ENCODE data around the gene ZIM2. TPM values are rescaled to one million over a fixed set of nuclear protein-coding genes. Genes with fewer than 3 reads are reported as not detected.
A peak's percentile ranks its signal among the peaks of the same experiment; 100 is the strongest.

Gene ZIM2
- total RNA-seq, 1 donor from 2014 or later: 0.87 TPM

- no peak for DNase-seq (ENCODE audit: low spot score)
These were observed 675 bp downstream of the ZIM2 start for GRCh38 chr19:56839652-56840450.

- DNase-seq (ENCODE audit: low spot score): peak; percentile 95
These were observed 1.4 kb downstream of the ZIM2 start for GRCh38 chr19:56838909-56839651.

- DNase-seq (ENCODE audit: low spot score): no peak
These were observed 2.3 kb downstream of the ZIM2 start for GRCh38 chr19:56838024-56838908.

- DNase-seq (ENCODE audit: low spot score): no peak
These were observed 3.0 kb downstream of the ZIM2 start for GRCh38 chr19:56837492-56838023.

DNA sequence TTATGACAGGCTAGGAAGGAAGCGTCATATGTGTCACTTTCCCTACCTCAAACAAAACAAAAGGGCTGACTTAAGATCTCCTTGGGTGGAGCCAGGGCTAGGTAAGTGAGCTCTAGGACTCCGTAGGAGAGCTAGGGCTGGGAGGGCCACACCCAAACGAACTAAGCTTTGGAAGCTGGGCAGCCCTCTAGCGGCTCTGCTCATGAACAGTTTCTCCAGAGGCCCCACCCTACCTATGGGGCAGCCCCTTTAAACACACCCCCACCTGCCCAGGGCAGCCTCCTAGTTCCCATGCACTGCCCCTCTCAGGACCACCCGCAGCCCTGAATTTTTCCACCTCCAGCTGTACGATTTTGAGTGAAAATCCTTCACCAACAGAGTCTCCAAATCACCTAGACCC, 3.5 kb downstream of the ZIM2 start:
- no peak for DNase-seq (ENCODE audit: low spot score)

DNA sequence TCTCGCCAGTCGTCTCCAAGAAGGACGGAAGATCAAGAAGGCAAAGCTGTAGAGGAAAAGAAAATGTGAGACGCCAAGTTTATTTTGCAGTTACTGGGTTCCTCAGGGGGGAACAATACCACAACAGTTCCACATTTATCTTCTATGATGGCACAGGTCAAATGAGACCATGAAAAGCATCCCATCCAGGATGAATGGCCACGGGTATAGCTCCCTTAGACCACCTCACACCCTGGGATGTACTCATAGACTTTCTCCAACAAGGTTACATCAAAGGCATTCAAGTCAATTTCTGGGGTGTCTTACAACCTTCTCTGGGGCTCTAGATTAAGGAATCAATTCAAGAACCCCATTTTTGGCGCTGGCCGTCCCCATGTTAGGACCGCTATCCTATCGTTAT, 4.5 kb downstream of the ZIM2 start:
- DNase-seq (ENCODE audit: low spot score): no peak

DNA sequence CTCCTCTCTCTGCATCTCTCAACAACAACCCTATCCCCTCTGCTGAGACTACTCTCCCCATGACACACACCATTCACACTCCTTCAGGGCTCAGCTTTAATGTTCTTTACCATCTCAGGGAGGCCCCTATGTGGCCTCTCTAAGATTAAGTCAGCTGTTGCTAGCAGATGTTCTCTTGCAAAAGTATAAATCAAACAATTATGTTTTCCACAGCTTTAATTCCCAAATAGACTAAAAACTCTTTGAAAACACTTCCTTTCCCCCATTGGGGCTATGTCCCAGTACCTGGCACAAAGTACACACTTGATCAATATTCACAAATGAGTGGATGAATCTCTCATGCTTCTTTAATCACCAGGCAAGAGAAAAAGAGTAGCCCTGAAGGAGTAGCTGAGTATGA, 5.1 kb downstream of the ZIM2 start:
- no peak for DNase-seq (ENCODE audit: low spot score)

DNA sequence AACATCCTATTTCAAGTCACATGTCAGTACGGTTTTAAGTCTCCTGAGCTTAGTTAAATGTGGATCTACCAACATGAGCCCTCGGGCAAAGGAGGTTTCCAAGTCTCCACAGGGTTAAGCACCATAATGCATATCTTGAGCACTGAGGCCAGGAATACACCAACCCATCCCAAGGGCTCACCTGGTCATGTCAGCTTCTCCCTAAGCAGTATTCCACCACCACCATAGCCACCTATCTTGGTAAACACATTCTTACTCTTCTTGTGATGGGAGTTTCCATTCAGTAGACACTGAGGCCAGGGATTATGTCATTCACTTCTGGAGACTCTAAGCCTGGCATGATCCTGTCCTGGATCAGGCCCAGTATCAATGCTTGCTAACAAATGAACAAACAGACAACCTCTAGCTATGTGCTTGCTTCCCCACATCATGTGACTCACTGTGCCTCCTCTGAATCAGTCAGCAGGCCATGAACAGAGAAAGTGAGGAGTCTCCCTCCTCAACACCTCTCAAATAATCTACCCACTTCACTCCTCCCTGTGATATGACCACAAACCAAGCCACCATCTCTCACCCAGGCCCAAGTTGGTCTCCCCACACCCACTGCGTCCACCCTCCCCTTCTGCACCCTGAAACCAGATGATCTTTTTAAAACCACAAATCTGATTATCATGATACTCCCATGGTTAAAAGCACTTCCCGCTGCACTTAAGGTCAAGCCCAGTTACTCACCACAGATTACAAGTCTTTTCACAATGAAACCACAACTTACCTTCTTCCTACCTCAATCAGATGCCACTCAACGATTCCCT, 5.8 kb downstream of the ZIM2 start:
- DNase-seq (ENCODE audit: low spot score): no peak

DNA sequence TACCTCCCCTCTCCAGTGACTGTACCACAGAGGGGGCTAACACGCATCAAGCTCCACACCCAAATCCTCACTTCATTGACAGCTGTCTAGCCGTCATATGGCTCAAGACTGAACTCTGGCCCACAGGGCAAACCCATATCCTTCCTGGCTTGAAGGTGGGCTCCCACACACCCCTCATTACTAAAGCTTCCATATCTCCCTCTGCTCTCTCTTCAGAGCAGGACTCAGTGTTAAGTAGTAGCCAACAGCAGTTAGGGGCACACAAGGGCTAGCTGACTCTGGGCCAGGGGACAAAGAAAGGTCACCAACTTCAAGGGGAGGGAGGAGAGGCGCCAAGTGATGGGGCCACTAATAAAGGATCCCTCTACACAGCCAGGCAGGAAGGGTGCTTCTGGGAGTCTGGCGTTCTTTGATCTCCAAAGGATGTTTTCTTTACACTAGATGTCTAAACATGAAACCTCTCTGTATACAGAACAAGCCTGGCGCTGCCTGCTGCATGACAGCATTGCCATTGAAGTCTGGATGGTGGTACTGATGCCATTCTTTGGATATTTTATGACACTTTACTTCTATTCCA, 8.1 kb downstream of the ZIM2 start:
- no peak for DNase-seq (ENCODE audit: low spot score)

- no peak for DNase-seq (ENCODE audit: low spot score)
These were observed 9.3 kb downstream of the ZIM2 start for GRCh38 chr19:56831255-56831654.

GRCh38 chr19:56829596-56829995, 10.9 kb downstream of the ZIM2 start:
- no peak for DNase-seq (ENCODE audit: low spot score)

GRCh38 chr19:56827708-56828107, 12.8 kb downstream of the ZIM2 start:
- no peak for DNase-seq (ENCODE audit: low spot score)

GRCh38 chr19:56823956-56824355, 16.6 kb downstream of the ZIM2 start:
- DNase-seq (ENCODE audit: low spot score): no peak

DNA sequence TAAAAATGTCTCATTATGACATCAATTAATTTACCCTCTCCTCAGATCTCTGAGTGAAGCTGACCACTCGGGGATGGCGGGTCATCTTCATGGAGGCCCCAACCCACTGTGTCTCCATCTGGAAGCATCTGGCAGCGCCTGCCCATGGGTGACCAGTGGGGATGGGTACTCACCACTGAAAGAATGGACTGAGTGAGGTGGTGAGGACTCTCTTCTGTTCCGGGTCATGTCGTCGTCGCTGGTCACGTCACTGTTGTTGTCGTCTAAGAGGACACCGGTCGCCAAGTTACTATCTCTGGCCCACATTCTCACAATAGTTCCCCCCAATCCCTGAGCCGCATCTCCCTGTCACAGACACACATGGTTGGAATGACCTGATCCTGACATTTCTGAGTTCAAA, 17.1 kb downstream of the ZIM2 start:
- DNase-seq (ENCODE audit: low spot score): no peak

- no peak for DNase-seq (ENCODE audit: low spot score)
These were observed 17.8 kb downstream of the ZIM2 start for GRCh38 chr19:56822755-56823154.

- no peak for DNase-seq (ENCODE audit: low spot score)
These were observed 18.9 kb downstream of the ZIM2 start for GRCh38 chr19:56821675-56822074.

GRCh38 chr19:56821209-56821608, 19.3 kb downstream of the ZIM2 start:
- DNase-seq (ENCODE audit: low spot score): no peak

DNA sequence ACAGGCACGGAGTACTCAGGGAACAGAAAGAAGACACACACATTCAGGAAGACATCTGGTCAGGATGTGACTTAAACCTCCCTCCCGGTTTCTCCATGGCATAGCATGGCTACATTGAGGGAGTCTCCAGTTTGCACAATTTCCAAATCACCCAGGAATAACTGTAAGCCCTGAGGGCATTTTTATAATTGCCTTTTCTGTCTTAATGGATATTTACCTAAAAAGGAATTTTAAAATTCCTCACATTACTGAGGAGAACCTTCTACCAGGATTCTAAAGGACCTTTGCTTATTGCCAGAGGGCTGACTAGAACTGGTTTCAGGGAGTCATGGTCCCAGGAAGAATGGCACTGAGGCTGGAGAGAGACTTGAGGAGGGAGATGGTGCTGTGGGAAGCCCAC, 21.4 kb downstream of the ZIM2 start:
- DNase-seq (ENCODE audit: low spot score): no peak

DNA sequence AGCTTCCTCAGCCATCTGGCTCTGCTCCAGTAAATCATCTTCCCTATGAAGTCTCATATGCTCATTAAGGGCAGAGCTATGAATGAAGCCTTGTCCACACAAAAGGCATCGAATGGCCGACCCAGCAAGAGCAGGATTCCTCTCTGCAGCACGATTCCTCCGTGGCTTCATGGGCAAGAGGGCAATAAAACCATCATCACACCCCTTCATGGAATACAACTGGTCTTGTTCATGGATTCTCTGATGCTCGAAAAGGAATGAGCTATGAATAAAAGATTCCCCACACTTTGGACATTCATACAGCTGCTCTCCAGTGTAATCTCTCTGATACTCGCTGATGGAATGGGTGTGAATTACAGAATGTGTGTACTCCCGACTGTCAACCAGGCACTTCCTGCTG, 25.9 kb downstream of the ZIM2 start:
- DNase-seq (ENCODE audit: low spot score): no peak

DNA sequence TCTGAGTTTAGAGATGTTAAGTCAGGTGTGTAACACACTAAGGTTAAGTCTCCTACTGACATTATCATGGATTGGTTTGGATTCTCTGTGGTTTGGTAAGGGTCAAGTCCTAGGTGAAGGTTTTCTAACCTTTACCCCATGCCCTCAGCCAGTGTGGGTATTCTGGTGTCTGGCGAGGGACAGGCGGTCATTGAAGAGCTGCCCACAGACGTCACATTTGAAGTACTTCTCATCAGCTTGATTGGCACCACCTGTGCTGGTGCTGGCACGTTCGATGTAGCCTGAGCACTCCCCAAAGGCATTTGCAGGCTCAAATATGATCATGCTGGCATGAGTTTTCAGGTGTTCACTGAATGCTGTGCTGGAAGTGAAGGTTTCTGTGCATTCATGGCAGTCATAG, 27.0 kb downstream of the ZIM2 start:
- DNase-seq (ENCODE audit: low spot score): no peak

Data from mesenteric fat pad (tissue), 1 donor.